Activated naive CD8-positive, alpha-beta T cell treated with anti-CD3 and anti-CD28 coated beads for 36 hours (primary cell): ENCODE data around the gene SLC22A1. TPM values are rescaled to one million over a fixed set of nuclear protein-coding genes. Genes with fewer than 3 reads are reported as not detected.

Experiments
- DNase-seq: peaks from one replicate; pipeline ENCODE4 v3.0.0; 2021
- H3K27ac Mint-ChIP-seq: one replicate; pipeline ENCODE4 v1.8.0; 2022; ENCODE audit warnings: mild to moderate bottlenecking, moderate library complexity, mixed read lengths
- H3K27me3 Mint-ChIP-seq: one replicate; pipeline ENCODE4 v1.8.0; 2022; ENCODE audit warnings: mild to moderate bottlenecking, mixed read lengths
- H3K36me3 Mint-ChIP-seq: one replicate; pipeline ENCODE4 v1.8.0; 2021; ENCODE audit warnings: mild to moderate bottlenecking, mixed read lengths
- H3K4me1 Mint-ChIP-seq: one replicate; pipeline ENCODE4 v1.8.0; 2021; ENCODE audit warnings: mixed read lengths
- H3K4me3 Mint-ChIP-seq: one replicate; pipeline ENCODE4 v1.8.0; 2022; ENCODE audit warnings: mild to moderate bottlenecking, moderate library complexity, mixed read lengths
- H3K9me3 Mint-ChIP-seq: one replicate; pipeline ENCODE4 v1.8.0; 2022; ENCODE audit warnings: mixed read lengths
- total RNA-seq, 2 experiments: library from RNA; stranded (reverse); gene quantifications; one replicate each; pipeline ENCODE4 v1.2.3, GENCODE V29; 2021

The SLC22A1 gene
- total RNA-seq, 2 experiments from 2014 or later = 0.85 TPM; not detected in 1

- H3K36me3 Mint-ChIP-seq = peaks cover 2% of the 10 kb centered on the region
- no peak overlapping the region for H3K27ac Mint-ChIP-seq
- H3K9me3 Mint-ChIP-seq = peaks cover 29% of the 10 kb centered on the region
- H3K27me3 Mint-ChIP-seq = peaks cover 11% of the 10 kb centered on the region
- H3K4me3 Mint-ChIP-seq = no peak overlapping the region
- DNase-seq = no peak
- peaks cover 2% of the 10 kb centered on the region for H3K4me1 Mint-ChIP-seq
Measured at GRCh38 chr6:160190081-160190480, 68.5 kb downstream of the SLC22A1 start.

GRCh38 chr6:160190973-160191372, 69.4 kb downstream of the SLC22A1 start:
- no peak overlapping the region for H3K27ac Mint-ChIP-seq
- peaks cover 2% of the 10 kb centered on the region for H3K4me1 Mint-ChIP-seq
- H3K9me3 Mint-ChIP-seq = peaks cover 28% of the 10 kb centered on the region
- peaks cover 2% of the 10 kb centered on the region for H3K36me3 Mint-ChIP-seq
- H3K4me3 Mint-ChIP-seq = no peak overlapping the region
- peaks cover 11% of the 10 kb centered on the region for H3K27me3 Mint-ChIP-seq
- DNase-seq = no peak

GRCh38 chr6:160192840-160193239, 71.2 kb downstream of the SLC22A1 start:
- peaks cover 13% of the 10 kb centered on the region for H3K27me3 Mint-ChIP-seq
- no peak overlapping the region for H3K27ac Mint-ChIP-seq
- no peak overlapping the region for H3K4me3 Mint-ChIP-seq
- no peak for DNase-seq
- H3K36me3 Mint-ChIP-seq = peaks cover 2% of the 10 kb centered on the region
- H3K9me3 Mint-ChIP-seq = peaks cover 27% of the 10 kb centered on the region
- H3K4me1 Mint-ChIP-seq = peaks cover 2% of the 10 kb centered on the region

DNA sequence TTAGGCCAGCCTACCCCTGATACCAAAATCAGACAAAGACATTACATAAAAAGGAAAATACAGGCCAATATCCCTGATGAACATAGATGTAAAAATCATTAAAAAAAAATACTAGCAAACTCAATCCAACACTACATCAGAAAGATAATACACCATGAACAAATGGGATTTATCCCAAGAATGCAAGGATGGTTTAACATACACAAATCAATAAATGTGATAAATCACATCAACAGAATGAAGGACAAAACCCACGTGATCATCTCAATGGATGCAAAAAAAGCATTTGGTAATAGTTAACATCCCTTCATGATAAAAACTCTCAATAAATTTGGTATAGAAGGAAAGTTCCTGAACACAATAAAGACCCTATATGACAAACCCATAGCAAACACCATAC, 73.2 kb downstream of the SLC22A1 start:
- Mint-ChIP-seq H3K4me1 (peaks cover 2% of the 10 kb centered on the region), H3K27me3 (peaks cover 12% of the 10 kb centered on the region), H3K9me3 (peaks cover 27% of the 10 kb centered on the region), H3K36me3 (peaks cover 2% of the 10 kb centered on the region), H3K27ac (no peak overlapping the region), H3K4me3 (no peak overlapping the region)
- DNase-seq = no peak

- peaks cover 20% of the 10 kb centered on the region for H3K27me3 Mint-ChIP-seq
- H3K4me1 Mint-ChIP-seq = peaks cover 2% of the 10 kb centered on the region
- H3K4me3 Mint-ChIP-seq = no peak overlapping the region
- peaks cover 20% of the 10 kb centered on the region for H3K9me3 Mint-ChIP-seq
- H3K27ac Mint-ChIP-seq = no peak overlapping the region
- DNase-seq = no peak
- H3K36me3 Mint-ChIP-seq = peaks cover 2% of the 10 kb centered on the region
Measured at GRCh38 chr6:160197662-160198061, 76.0 kb downstream of the SLC22A1 start.

GRCh38 chr6:160198606-160199211, 77.1 kb downstream of the SLC22A1 start:
- Mint-ChIP-seq H3K9me3 (peaks cover 14% of the 10 kb centered on the region), H3K4me1 (no peaks in the 10 kb centered on the region), H3K27ac (no peak overlapping the region), H3K36me3 (no peaks in the 10 kb centered on the region), H3K4me3 (no peak overlapping the region), H3K27me3 (peaks cover 23% of the 10 kb centered on the region)
- no peak for DNase-seq

DNA sequence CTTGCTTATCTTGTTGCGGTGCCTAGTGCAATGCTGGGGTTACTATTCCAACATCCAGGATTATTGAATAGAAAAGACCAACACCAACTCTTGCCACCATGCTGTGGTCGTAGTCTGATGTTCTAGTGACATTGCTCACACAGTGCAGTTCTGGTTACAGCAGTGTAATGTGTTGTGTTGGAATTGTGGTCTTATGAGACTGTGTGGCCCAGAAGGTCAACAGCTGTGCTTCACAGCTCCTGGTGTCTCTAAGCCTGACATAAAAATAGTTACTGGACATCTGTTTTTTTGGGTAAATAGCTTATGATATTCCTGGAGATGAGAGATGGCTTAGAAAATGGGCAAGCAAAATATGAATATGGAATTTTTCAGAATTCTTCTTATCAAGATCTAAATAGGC, 79.4 kb downstream of the SLC22A1 start:
- Mint-ChIP-seq H3K27me3 (peaks cover 27% of the 10 kb centered on the region), H3K4me1 (no peaks in the 10 kb centered on the region), H3K36me3 (no peaks in the 10 kb centered on the region), H3K4me3 (no peak overlapping the region), H3K9me3 (peaks cover 1% of the 10 kb centered on the region), H3K27ac (no peak overlapping the region)
- no peak for DNase-seq

- Mint-ChIP-seq H3K27ac (no peak overlapping the region), H3K9me3 (no peaks in the 10 kb centered on the region), H3K4me3 (no peak overlapping the region), H3K27me3 (peaks cover 22% of the 10 kb centered on the region), H3K36me3 (no peaks in the 10 kb centered on the region), H3K4me1 (no peaks in the 10 kb centered on the region)
- DNase-seq = no peak
Measured at GRCh38 chr6:160202411-160202810, 80.8 kb downstream of the SLC22A1 start.

DNA sequence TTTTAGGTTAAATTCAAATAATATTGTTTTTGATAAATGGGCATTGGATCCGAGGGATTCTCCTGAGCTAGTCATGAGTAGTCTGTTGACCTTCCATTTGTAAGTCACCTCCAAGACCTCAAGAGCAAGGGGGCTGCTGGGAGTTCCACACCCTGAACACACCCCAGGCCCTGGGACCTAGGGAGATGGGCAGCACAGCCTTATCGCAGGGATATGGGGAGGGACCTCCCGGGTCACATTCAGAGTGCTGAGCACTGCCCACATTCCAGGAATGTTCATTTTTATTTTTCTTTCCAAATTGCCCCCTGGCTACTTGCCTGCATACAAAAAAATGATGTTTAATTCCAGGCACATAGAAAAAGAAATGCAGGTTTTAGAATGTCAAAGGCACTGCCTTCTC, 81.5 kb downstream of the SLC22A1 start:
- DNase-seq = no peak
- Mint-ChIP-seq H3K4me1 (no peaks in the 10 kb centered on the region), H3K27me3 (peaks cover 19% of the 10 kb centered on the region), H3K36me3 (no peaks in the 10 kb centered on the region), H3K9me3 (peaks cover 4% of the 10 kb centered on the region), H3K27ac (no peak overlapping the region), H3K4me3 (no peak overlapping the region)

DNA sequence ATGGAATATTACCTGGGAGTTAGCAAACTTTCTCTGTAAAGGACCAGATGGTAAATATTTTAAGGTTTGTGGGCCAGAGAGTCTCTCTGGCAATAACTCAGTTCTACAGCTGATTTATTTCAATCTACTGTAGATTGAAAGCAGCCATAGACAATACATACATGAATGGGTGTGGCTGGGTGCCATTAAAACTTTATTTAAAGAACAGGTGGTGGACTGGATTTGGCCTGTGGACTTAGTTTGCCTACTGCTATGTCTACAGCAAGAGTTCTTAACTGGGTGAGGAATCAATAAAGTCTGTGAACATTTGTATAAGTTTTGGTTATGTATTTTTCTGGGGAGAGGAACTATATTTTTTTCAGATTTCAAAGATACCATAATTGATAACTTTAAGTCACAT, 81.9 kb downstream of the SLC22A1 start:
- peaks cover 5% of the 10 kb centered on the region for H3K9me3 Mint-ChIP-seq
- peaks cover 19% of the 10 kb centered on the region for H3K27me3 Mint-ChIP-seq
- no peaks in the 10 kb centered on the region for H3K4me1 Mint-ChIP-seq
- no peak overlapping the region for H3K27ac Mint-ChIP-seq
- H3K4me3 Mint-ChIP-seq = no peak overlapping the region
- no peaks in the 10 kb centered on the region for H3K36me3 Mint-ChIP-seq
- DNase-seq = no peak

- no peaks in the 10 kb centered on the region for H3K4me1 Mint-ChIP-seq
- H3K4me3 Mint-ChIP-seq = no peak overlapping the region
- peaks cover 19% of the 10 kb centered on the region for H3K27me3 Mint-ChIP-seq
- DNase-seq = no peak
- H3K27ac Mint-ChIP-seq = no peak overlapping the region
- peaks cover 5% of the 10 kb centered on the region for H3K9me3 Mint-ChIP-seq
- H3K36me3 Mint-ChIP-seq = no peaks in the 10 kb centered on the region
Measured at GRCh38 chr6:160203953-160204352, 82.3 kb downstream of the SLC22A1 start.

GRCh38 chr6:160204710-160205109, 83.1 kb downstream of the SLC22A1 start:
- DNase-seq = no peak
- Mint-ChIP-seq H3K36me3 (no peaks in the 10 kb centered on the region), H3K4me3 (no peak overlapping the region), H3K27ac (no peak overlapping the region), H3K27me3 (peaks cover 19% of the 10 kb centered on the region), H3K4me1 (no peaks in the 10 kb centered on the region), H3K9me3 (peaks cover 5% of the 10 kb centered on the region)

GRCh38 chr6:160207618-160208017, 86.0 kb downstream of the SLC22A1 start:
- Mint-ChIP-seq H3K27me3 (peaks cover 32% of the 10 kb centered on the region), H3K36me3 (peaks cover 1% of the 10 kb centered on the region), H3K4me1 (no peaks in the 10 kb centered on the region), H3K4me3 (no peak overlapping the region), H3K27ac (no peak overlapping the region), H3K9me3 (peaks cover 6% of the 10 kb centered on the region)
- no peak for DNase-seq

Other genes with a start within 250 kb of the SLC22A1 start
- gene MAS1, start 230.8 kb upstream of the SLC22A1 start, total RNA-seq = not detected
- gene IGF2R, start 152.7 kb upstream of the SLC22A1 start, total RNA-seq = 10 to 100 TPM; 74.9 to 77.7 TPM
- gene SLC22A2, start 137.0 kb downstream of the SLC22A1 start, total RNA-seq = not detected
- not detected for gene SLC22A3, start 226.6 kb downstream of the SLC22A1 start, total RNA-seq